ENCODE data around the gene RBM47. TPM values are rescaled to one million over a fixed set of nuclear protein-coding genes. Genes with fewer than 3 reads are reported as not detected.

The RBM47 gene
- polyA plus RNA-seq, 1 donor from 2014 or later: 1.7 TPM

GRCh38 chr4:40481977-40482376 lies 147.7 kb downstream of the RBM47 start:
- Histone ChIP-seq H3K27ac (ENCODE audit: low read length) (no peak overlapping the region), H3K9ac (ENCODE audit: low read length) (no peak overlapping the region), H3F3A (ENCODE audit: insufficient read depth, low read length, poor library complexity, severe bottlenecking) (no peaks in the 10 kb centered on the region), H3K4me3 (ENCODE audit: low read length) (no peak overlapping the region), H2AFZ (ENCODE audit: low read depth, low read length) (no peak overlapping the region), H3K9me2 (ENCODE audit: insufficient read depth, low read length) (no peaks in the 10 kb centered on the region), H3K27me3 (ENCODE audit: insufficient read depth, low read depth, low read length) (no peaks in the 10 kb centered on the region), H3K4me2 (ENCODE audit: low read length) (no peak overlapping the region), H3K79me2 (replicated peaks; ENCODE audit: insufficient read depth, low read length) (no peaks in the 10 kb centered on the region), H3K36me3 (ENCODE audit: insufficient read depth, low read length) (no peaks in the 10 kb centered on the region), H3K9me3 (ENCODE audit: low read length) (no peaks in the 10 kb centered on the region), H4K20me1 (ENCODE audit: insufficient read depth) (no peaks in the 10 kb centered on the region)
- TF ChIP-seq SMC3 (conservative IDR thresholded peaks at IDR 0.05; ENCODE audit: poor library complexity) (no peak), MXI1 (conservative IDR thresholded peaks at IDR 0.05; ENCODE audit: poor library complexity, severe bottlenecking) (no peak)
- TF ChIP-seq, protein P1, sequence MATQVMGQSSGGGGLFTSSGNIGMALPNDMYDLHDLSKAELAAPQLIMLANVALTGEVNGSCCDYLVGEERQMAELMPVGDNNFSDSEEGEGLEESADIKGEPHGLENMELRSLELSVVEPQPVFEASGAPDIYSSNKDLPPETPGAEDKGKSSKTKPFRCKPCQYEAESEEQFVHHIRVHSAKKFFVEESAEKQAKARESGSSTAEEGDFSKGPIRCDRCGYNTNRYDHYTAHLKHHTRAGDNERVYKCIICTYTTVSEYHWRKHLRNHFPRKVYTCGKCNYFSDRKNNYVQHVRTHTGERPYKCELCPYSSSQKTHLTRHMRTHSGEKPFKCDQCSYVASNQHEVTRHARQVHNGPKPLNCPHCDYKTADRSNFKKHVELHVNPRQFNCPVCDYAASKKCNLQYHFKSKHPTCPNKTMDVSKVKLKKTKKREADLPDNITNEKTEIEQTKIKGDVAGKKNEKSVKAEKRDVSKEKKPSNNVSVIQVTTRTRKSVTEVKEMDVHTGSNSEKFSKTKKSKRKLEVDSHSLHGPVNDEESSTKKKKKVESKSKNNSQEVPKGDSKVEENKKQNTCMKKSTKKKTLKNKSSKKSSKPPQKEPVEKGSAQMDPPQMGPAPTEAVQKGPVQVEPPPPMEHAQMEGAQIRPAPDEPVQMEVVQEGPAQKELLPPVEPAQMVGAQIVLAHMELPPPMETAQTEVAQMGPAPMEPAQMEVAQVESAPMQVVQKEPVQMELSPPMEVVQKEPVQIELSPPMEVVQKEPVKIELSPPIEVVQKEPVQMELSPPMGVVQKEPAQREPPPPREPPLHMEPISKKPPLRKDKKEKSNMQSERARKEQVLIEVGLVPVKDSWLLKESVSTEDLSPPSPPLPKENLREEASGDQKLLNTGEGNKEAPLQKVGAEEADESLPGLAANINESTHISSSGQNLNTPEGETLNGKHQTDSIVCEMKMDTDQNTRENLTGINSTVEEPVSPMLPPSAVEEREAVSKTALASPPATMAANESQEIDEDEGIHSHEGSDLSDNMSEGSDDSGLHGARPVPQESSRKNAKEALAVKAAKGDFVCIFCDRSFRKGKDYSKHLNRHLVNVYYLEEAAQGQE (IDR thresholded peaks at IDR 0.05; ENCODE audit: borderline replicate concordance): no peak

- Histone ChIP-seq H3K9me2 (ENCODE audit: insufficient read depth, low read length) (no peaks in the 10 kb centered on the region), H3K27ac (ENCODE audit: low read length) (no peak overlapping the region), H4K20me1 (ENCODE audit: insufficient read depth) (no peaks in the 10 kb centered on the region), H3K4me3 (ENCODE audit: low read length) (no peak overlapping the region), H3K79me2 (replicated peaks; ENCODE audit: insufficient read depth, low read length) (no peaks in the 10 kb centered on the region), H3K9me3 (ENCODE audit: low read length) (no peaks in the 10 kb centered on the region), H3F3A (ENCODE audit: insufficient read depth, low read length, poor library complexity, severe bottlenecking) (no peaks in the 10 kb centered on the region), H3K27me3 (ENCODE audit: insufficient read depth, low read depth, low read length) (no peaks in the 10 kb centered on the region), H2AFZ (ENCODE audit: low read depth, low read length) (no peak overlapping the region), H3K4me2 (ENCODE audit: low read length) (no peak overlapping the region), H3K36me3 (ENCODE audit: insufficient read depth, low read length) (no peaks in the 10 kb centered on the region), H3K9ac (ENCODE audit: low read length) (no peak overlapping the region)
- TF ChIP-seq RAD21 (conservative IDR thresholded peaks at IDR 0.05) (no peak), CTCF (IDR thresholded peaks at IDR 0.05; ENCODE audit: poor library complexity, severe bottlenecking) (no peak), EP300 (conservative IDR thresholded peaks at IDR 0.05; ENCODE audit: poor library complexity, severe bottlenecking) (no peak), TAF1 (IDR thresholded peaks at IDR 0.05; ENCODE audit: low read depth) (no peak), MXI1 (conservative IDR thresholded peaks at IDR 0.05; ENCODE audit: poor library complexity, severe bottlenecking) (no peak), EZH2 (IDR thresholded peaks at IDR 0.05; ENCODE audit: borderline replicate concordance, insufficient read depth, low read length, poor library complexity, severe bottlenecking) (no peak), POLR2AphosphoS5 (IDR thresholded peaks at IDR 0.05) (no peak), SMC3 (conservative IDR thresholded peaks at IDR 0.05; ENCODE audit: poor library complexity) (no peak)
- TF ChIP-seq, protein P1 (IDR thresholded peaks at IDR 0.05; ENCODE audit: borderline replicate concordance): no peak
Measured at GRCh38 chr4:40480291-40480690, 149.4 kb downstream of the RBM47 start.

All from neural cell (in vitro differentiated cells).